OCI-LY7 (cell line): ENCODE measurements around the gene OR2B6. TPM values are rescaled to one million over a fixed set of nuclear protein-coding genes. Genes with fewer than 3 reads are reported as not detected.

Experiments
- BruUV-seq: library from RNA; stranded (reverse); fragments of 400-500 nt; replicated peaks from 2 replicates; lab custom pipeline; 2021; lab: Mats Ljungman, UMichigan
- CTCF ChIA-PET: fragments of 300-600 bp; sonication (Branson Sonifier 250); formaldehyde crosslinking; loops from one replicate; lab custom pipeline; 2022; ENCODE audit warnings: antibody characterized with exemption; ENCODE audit not compliant: unreplicated experiment; lab: Charles Lee
- POLR2A ChIA-PET: fragments of 300-600 bp; sonication (Branson Sonifier 250); formaldehyde crosslinking; loops from one replicate; lab custom pipeline; 2022; ENCODE audit warnings: antibody characterized with exemption; lab: Charles Lee
- DNase-seq: peaks from one replicate; pipeline ENCODE4 v3.0.0-alpha.2; 2015; ENCODE audit warnings: low spot score
- H2AFZ ChIP-seq: fragments of 200-600 bp; sonication (generic), shearing (Covaris generic); 2 replicates; pipeline ENCODE4 v1.6.1; 2014; ENCODE audit warnings: mild to moderate bottlenecking, antibody characterized with exemption, low read length, moderate library complexity
- H3K27ac ChIP-seq: fragments of 200-600 bp; sonication (generic); 2 replicates; pipeline ENCODE4 v1.5.1; 2014; ENCODE audit warnings: mixed run types, low read depth, mild to moderate bottlenecking, moderate library complexity, low read length, inconsistent platforms; ENCODE audit not compliant: poor library complexity, severe bottlenecking
- H3K36me3 ChIP-seq: fragments of 200-600 bp; sonication (generic); 2 replicates; pipeline ENCODE4 v1.6.1; 2014; ENCODE audit warnings: mild to moderate bottlenecking, antibody characterized with exemption, low read length, moderate library complexity, mixed read lengths; ENCODE audit not compliant: insufficient read depth
- H3K4me1 ChIP-seq: fragments of 200-600 bp; sonication (generic); 2 replicates; pipeline ENCODE4 v1.5.1; 2014; ENCODE audit warnings: mild to moderate bottlenecking, low read length; ENCODE audit not compliant: insufficient read depth, poor library complexity, severe bottlenecking
- H3K4me2 ChIP-seq: fragments of 200-600 bp; sonication (generic); 2 replicates; pipeline ENCODE4 v1.6.1; 2014; ENCODE audit warnings: mild to moderate bottlenecking, low read length
- H3K4me3 ChIP-seq: fragments of 200-600 bp; sonication (generic); 2 replicates; pipeline ENCODE4 v1.5.1; 2014; ENCODE audit warnings: mild to moderate bottlenecking, low read depth, low read length; ENCODE audit not compliant: poor library complexity, severe bottlenecking
- H3K79me2 ChIP-seq: fragments of 200-600 bp; sonication (generic); 2 replicates; pipeline ENCODE4 v1.6.1; 2016; ENCODE audit warnings: low read depth, mild to moderate bottlenecking, low read length, moderate library complexity, mixed read lengths; ENCODE audit not compliant: insufficient read depth
- H3K9me2 ChIP-seq: fragments of 200-600 bp; sonication (generic); 2 replicates; pipeline ENCODE4 v1.6.1; 2016; ENCODE audit warnings: mild to moderate bottlenecking, low read length, mixed read lengths; ENCODE audit not compliant: insufficient read depth
- H3K9me3 ChIP-seq: fragments of 200-600 bp; sonication (generic); 2 replicates; pipeline ENCODE4 v1.6.1; 2014; ENCODE audit warnings: mild to moderate bottlenecking, mixed run types, low read length, mixed read lengths
- H4K20me1 ChIP-seq: fragments of 200-600 bp; sonication (generic); 2 replicates; pipeline ENCODE4 v1.6.1; 2014; ENCODE audit warnings: mild to moderate bottlenecking, antibody characterized with exemption, low read length, moderate library complexity, mixed read lengths; ENCODE audit not compliant: insufficient read depth
- CTCF ChIP-seq: fragments of 200-600 bp; sonication (generic); conservative IDR thresholded peaks from 2 replicates; pipeline ENCODE4 v1.5.1; 2014; ENCODE audit warnings: mild to moderate bottlenecking, antibody characterized with exemption, low read length, moderate library complexity, mixed read lengths
- EZH2phosphoT487 ChIP-seq: fragments of 200-600 bp; sonication (generic); IDR thresholded peaks from 2 replicates; pipeline ENCODE4 v1.6.1; 2018; ENCODE audit warnings: low read depth, borderline replicate concordance, mild to moderate bottlenecking, mixed run types, antibody characterized with exemption, low read length, moderate library complexity, mixed read lengths
- intact Hi-C: fragments of 100-400 bp; cut with micrococcal nuclease; formaldehyde crosslinking; loops from one replicate; pipeline ENCODE4 v1.10.0; 2022; ENCODE audit not compliant: unreplicated experiment
- total RNA-seq, 2 experiments: library from RNA; depleted of rRNA in 1 of 2; stranded (reverse); fragments of >200 nt in 1 of 2; shearing (Covaris generic) in 1 of 2; gene quantifications; 2 replicates each; pipeline ENCODE4 v1.2.3, GENCODE V29; 2014 to 2022

The OR2B6 gene
- total RNA-seq, 2 experiments from 2014 or later, result 0.35 TPM; not detected in 1

- TF ChIP-seq CTCF (no peak), EZH2phosphoT487 (no peak)
- Histone ChIP-seq H4K20me1 (no peaks in the 10 kb centered on the region), H3K4me2 (no peak overlapping the region), H3K4me3 (no peak overlapping the region), H3K4me1 (peaks cover 5% of the 10 kb centered on the region), H3K9me2 (no peaks in the 10 kb centered on the region), H2AFZ (no peak overlapping the region), H3K79me2 (no peaks in the 10 kb centered on the region), H3K9me3 (no peaks in the 10 kb centered on the region), H3K36me3 (no peaks in the 10 kb centered on the region), H3K27ac (no peak overlapping the region)
- ChIA-PET CTCF (no interaction called here), POLR2A (no interaction called here)
- no TSS peak for BruUV-seq
- intact Hi-C loops, result no loop called here
- no peak for DNase-seq
Observed at GRCh38 chr6:27978705-27979104, 21.7 kb downstream of the OR2B6 start.

GRCh38 chr6:27980111-27980510 lies 23.1 kb downstream of the OR2B6 start:
- intact Hi-C loops, result no loop called here
- Histone ChIP-seq H4K20me1 (no peaks in the 10 kb centered on the region), H2AFZ (no peak overlapping the region), H3K4me1 (peaks cover 4% of the 10 kb centered on the region), H3K9me2 (no peaks in the 10 kb centered on the region), H3K36me3 (no peaks in the 10 kb centered on the region), H3K9me3 (no peaks in the 10 kb centered on the region), H3K4me2 (no peak overlapping the region), H3K27ac (no peak overlapping the region), H3K4me3 (no peak overlapping the region), H3K79me2 (no peaks in the 10 kb centered on the region)
- POLR2A ChIA-PET, result interaction anchor here (0.9 kb wide), 1 partner anchor 37 kb away, joined by 5 read pairs; no protein-coding TSS in a partner anchor
- no peak for TF ChIP-seq EZH2phosphoT487
- TF ChIP-seq CTCF, result no peak
- no TSS peak for BruUV-seq
- CTCF ChIA-PET, result no interaction called here
- DNase-seq, result no peak

- no peak overlapping the region for H3K27ac ChIP-seq
- no peaks in the 10 kb centered on the region for H3K79me2 ChIP-seq
- H3K4me3 ChIP-seq, result no peak overlapping the region
- BruUV-seq, result no TSS peak
- CTCF ChIA-PET, result no interaction called here
- H2AFZ ChIP-seq, result no peak overlapping the region
- H3K4me2 ChIP-seq, result no peak overlapping the region
- no peaks in the 10 kb centered on the region for H3K9me2 ChIP-seq
- TF ChIP-seq EZH2phosphoT487 (no peak), CTCF (no peak)
- no peaks in the 10 kb centered on the region for H3K4me1 ChIP-seq
- H3K9me3 ChIP-seq, result no peaks in the 10 kb centered on the region
- no peaks in the 10 kb centered on the region for H4K20me1 ChIP-seq
- no peak for DNase-seq
- POLR2A ChIA-PET, result interaction anchor here (0.7 to 1.6 kb wide), 2 partner anchors 8 to 14 kb away, joined by 3 read pairs; no protein-coding TSS in a partner anchor
- H3K36me3 ChIP-seq, result no peaks in the 10 kb centered on the region
- intact Hi-C loops, result no loop called here
Observed at GRCh38 chr6:27986928-27987725, 30.1 kb downstream of the OR2B6 start.
